GM12878 (cell line): ENCODE data around the gene SNX12. TPM values are rescaled to one million over a fixed set of nuclear protein-coding genes. Genes with fewer than 3 reads are reported as not detected.

Experiments
- ATAC-seq: fragments of 200-7000 bp; cut with Tn5 transposase; 3 replicates; pipeline ENCODE4 v1.9.1; 2020; ENCODE audit warnings: mild to moderate bottlenecking, moderate library complexity
- BruUV-seq: library from RNA; stranded (reverse); fragments of 400-500 nt; replicated peaks from 2 replicates; lab custom pipeline; 2021; lab: Mats Ljungman, UMichigan
- CTCF ChIA-PET: fragments of 300-600 bp; sonication (Branson Sonifier 250); formaldehyde crosslinking; extraction: SDS; loops from one replicate; lab custom pipeline; 2021; ENCODE audit warnings: inconsistent platforms; lab: Yijun Ruan, JAX
- POLR2A ChIA-PET: fragments of 350-600 bp; formaldehyde crosslinking; extraction: SDS; loops from one replicate; lab custom pipeline; 2021; ENCODE audit warnings: inconsistent platforms; lab: Charles Lee
- RAD21 ChIA-PET: fragments of 300-600 bp; sonication (Branson Sonifier 250); formaldehyde crosslinking; loops from one replicate; lab custom pipeline; 2023; ENCODE audit warnings: antibody characterized with exemption; ENCODE audit not compliant: unreplicated experiment; lab: Charles Lee
- SMC1A ChIA-PET: fragments of 300-600 bp; sonication (Branson Sonifier 250); formaldehyde crosslinking; loops from one replicate; lab custom pipeline; 2023; ENCODE audit not compliant: unreplicated experiment, uncharacterized antibody; lab: Charles Lee
- DNase-seq: peaks from one replicate; pipeline ENCODE4 v3.0.0-alpha.2; 2011; ENCODE audit warnings: low read depth, low spot score
- FAIRE-seq: peaks from 3 replicates; lab custom pipeline; 2011; peaks lifted over from hg19 to GRCh38; lab: Jason Lieb, UNC
- H2AFZ ChIP-seq: 2 replicates; pipeline ENCODE4 v1.6.0; 2011; ENCODE audit warnings: low read depth, low read length, control low read depth; ENCODE audit not compliant: control insufficient read depth
- H3K27ac ChIP-seq: 2 replicates; pipeline ENCODE4 v1.5.1; 2011; ENCODE audit warnings: control low read depth; ENCODE audit not compliant: control insufficient read depth, insufficient read depth
- H3K27me3 ChIP-seq, 2 experiments: replicated peaks in 1 of 2; 2 replicates each; pipeline versions ENCODE4 v1.6.0 to v1.6.1; 2011; ENCODE audit warnings: low read length in 1 of 2; ENCODE audit not compliant: control insufficient read depth in 2 of 2, insufficient read depth in 2 of 2
- H3K36me3 ChIP-seq, 2 experiments: 2 replicates each; pipeline ENCODE4 v1.5.1; 2011; ENCODE audit warnings: low read length in 1 of 2; ENCODE audit not compliant: control insufficient read depth in 2 of 2, insufficient read depth in 2 of 2
- H3K4me1 ChIP-seq: 2 replicates; pipeline ENCODE4 v1.6.1; 2011; ENCODE audit warnings: mild to moderate bottlenecking, low read length, moderate library complexity, mixed read lengths; ENCODE audit not compliant: control insufficient read depth, insufficient read depth
- H3K4me2 ChIP-seq: 2 replicates; pipeline ENCODE4 v1.6.0; 2011; ENCODE audit warnings: control low read depth; ENCODE audit not compliant: control insufficient read depth, insufficient read depth
- H3K4me3 ChIP-seq: fragments of 200-600 bp; sonication (generic); 2 replicates; pipeline ENCODE4 v1.5.1; 2016
- H3K79me2 ChIP-seq: 2 replicates; pipeline ENCODE4 v1.6.0; 2011; ENCODE audit warnings: low read length; ENCODE audit not compliant: control insufficient read depth, insufficient read depth
- H3K9ac ChIP-seq: 2 replicates; pipeline ENCODE4 v1.8.0; 2011; ENCODE audit warnings: low read length, control low read depth, mixed read lengths; ENCODE audit not compliant: control insufficient read depth, insufficient read depth
- H3K9me3 ChIP-seq: replicated peaks from 3 replicates; pipeline ENCODE4 v1.5.1; 2011; ENCODE audit warnings: mild to moderate bottlenecking, low read length; ENCODE audit not compliant: control insufficient read depth, insufficient read depth
- H4K20me1 ChIP-seq: 2 replicates; pipeline ENCODE4 v1.6.0; 2011; ENCODE audit not compliant: control insufficient read depth, insufficient read depth
- CBX5 ChIP-seq: sonication (generic); IDR thresholded peaks from 2 replicates; pipeline ENCODE4 v1.6.1; 2016; ENCODE audit warnings: low read depth, moderate library complexity, mild to moderate bottlenecking, inconsistent platforms
- CHD1 ChIP-seq: IDR thresholded peaks from 2 replicates; pipeline ENCODE4 v1.6.1; 2012; ENCODE audit warnings: low read depth, low read length, improper control_type of control experiment
- ETV6 ChIP-seq, 2 experiments: fragments of 450-650 bp in 1 of 2; IDR thresholded peaks in 1 of 2; conservative IDR thresholded peaks in 1 of 2; 2 replicates each; pipeline ENCODE4 v1.6.1; 2014; ENCODE audit warnings: antibody characterized with exemption in 1 of 2, borderline replicate concordance in 1 of 2, low read depth in 1 of 2, mild to moderate bottlenecking in 1 of 2, moderate library complexity in 1 of 2
- HDAC6 ChIP-seq: fragments of 200-600 bp; sonication (generic); IDR thresholded peaks from one replicate; pipeline ENCODE4 v1.8.0; 2017; ENCODE audit warnings: antibody characterized with exemption; ENCODE audit not compliant: unreplicated experiment
- MXI1 ChIP-seq: fragments of 150-350 bp; IDR thresholded peaks from 2 replicates; pipeline ENCODE4 v1.6.1; 2011; ENCODE audit warnings: low read depth, mild to moderate bottlenecking, inconsistent platforms, low read length, improper control_type of control experiment
- NFYB ChIP-seq: IDR thresholded peaks from 2 replicates; pipeline ENCODE4 v1.6.1; 2011; ENCODE audit warnings: low read depth, mild to moderate bottlenecking, low read length, improper control_type of control experiment, moderate library complexity; ENCODE audit not compliant: insufficient read depth
- NR2F1 ChIP-seq: fragments of 450-650 bp; conservative IDR thresholded peaks from 2 replicates; pipeline ENCODE4 v1.6.1; 2017; ENCODE audit warnings: mild to moderate bottlenecking
- PAX5 ChIP-seq: IDR thresholded peaks from 2 replicates; pipeline ENCODE4 v1.6.1; 2011; ENCODE audit warnings: low read depth, low read length, borderline replicate concordance
- PML ChIP-seq: IDR thresholded peaks from 2 replicates; pipeline ENCODE4 v1.6.1; 2012; ENCODE audit warnings: low read length, inconsistent platforms
- RBBP5 ChIP-seq: fragments of 200-600 bp; sonication (generic); conservative IDR thresholded peaks from 2 replicates; pipeline ENCODE4 v1.6.1; 2016
- SMAD1 ChIP-seq: fragments of 450-650 bp; IDR thresholded peaks from 2 replicates; pipeline ENCODE4 v1.6.1; 2018; ENCODE audit warnings: mild to moderate bottlenecking, low read depth; ENCODE audit not compliant: partially characterized antibody
- SPI1 ChIP-seq: IDR thresholded peaks from 2 replicates; pipeline ENCODE4 v1.6.1; 2011; ENCODE audit warnings: low read depth, mild to moderate bottlenecking, low read length, moderate library complexity, borderline replicate concordance; ENCODE audit not compliant: insufficient read depth
- TCF3 ChIP-seq: IDR thresholded peaks from 2 replicates; pipeline ENCODE4 v1.6.1; 2012; ENCODE audit warnings: low read depth, mild to moderate bottlenecking, low read length, borderline replicate concordance; ENCODE audit not compliant: insufficient read depth
- ZZZ3 ChIP-seq: IDR thresholded peaks from 2 replicates; pipeline ENCODE4 v1.6.1; 2011; ENCODE audit warnings: low read depth; ENCODE audit not compliant: control insufficient read depth, insufficient read length
- WGBS: methylation state at CpG from one replicate; pipeline ENCODE4 v1.1.6; 2016; ENCODE audit warnings: low lambda C conversion rate; ENCODE audit not compliant: insufficient replicate concordance, insufficient coverage; ENCODE audit errors: missing lambda C conversion rate; 5-methylcytosine and 5-hydroxymethylcytosine counted together
- in situ Hi-C: fragments of 300-500 bp; cut with MboI; formaldehyde crosslinking; loops from 9 replicates; pipeline ENCODE4 v1.14.3; 2018; ENCODE audit warnings: mixed read lengths
- intact Hi-C: fragments of 100-400 bp; cut with micrococcal nuclease; formaldehyde crosslinking; loops from one replicate; pipeline ENCODE4 v1.14.2; 2022; ENCODE audit not compliant: unreplicated experiment
- polyA plus RNA-seq, 11 experiments: library from polyadenylated mRNA; depleted of rRNA in 4 of 11; unstranded in 6 of 11; stranded (reverse) in 5 of 11; fragments of >200 nt; fragmentation: Nextera tagmentation in 4 of 11; fragmentation: Illumina TruSeq in 1 of 11; extraction: Ambion mirVana in 4 of 11; extraction: Trizol in 1 of 11; gene quantifications; 1 replicate in 1 of 11; 2 replicates in 10 of 11; pipeline versions ENCODE4 v1.2.1 to v1.2.3, GENCODE V29; 2011 to 2016; ENCODE audit warnings: inconsistent platforms in 2 of 11, missing spikeins in 2 of 11, low read depth in 1 of 11
- total RNA-seq, 4 experiments: library from RNA; depleted of rRNA in 3 of 4; stranded (reverse); fragments of >200 nt in 3 of 4; fragmentation: Illumina TruSeq in 1 of 4; extraction: Trizol in 1 of 4; gene quantifications; 2 replicates each; pipeline versions ENCODE4 v1.2.1 to v1.2.3, GENCODE V29; 2013 to 2021
- TF ChIP-seq, protein P1 (sequence below): fragments of 450-650 bp; formaldehyde crosslinking; IDR thresholded peaks from 2 replicates; pipeline ENCODE4 v1.4.0; 2020; ENCODE audit warnings: mild to moderate bottlenecking, moderate library complexity
- TF ChIP-seq, protein P2 (sequence below): IDR thresholded peaks from 2 replicates; pipeline ENCODE4 v1.6.1; 2012; ENCODE audit warnings: low read depth, low read length, improper control_type of control experiment
- TF ChIP-seq, protein P3 (sequence below): fragments of 450-650 bp; IDR thresholded peaks from 2 replicates; pipeline ENCODE4 v1.6.1; 2017; ENCODE audit warnings: mild to moderate bottlenecking, moderate library complexity

Gene SNX12
- total and polyA plus RNA-seq, 10 of the 15 experiments (the other 5 are each of a cell fraction or from before 2014, with no cell fraction given), result 4.4 to 50.4 (median 34.2) TPM

DNA sequence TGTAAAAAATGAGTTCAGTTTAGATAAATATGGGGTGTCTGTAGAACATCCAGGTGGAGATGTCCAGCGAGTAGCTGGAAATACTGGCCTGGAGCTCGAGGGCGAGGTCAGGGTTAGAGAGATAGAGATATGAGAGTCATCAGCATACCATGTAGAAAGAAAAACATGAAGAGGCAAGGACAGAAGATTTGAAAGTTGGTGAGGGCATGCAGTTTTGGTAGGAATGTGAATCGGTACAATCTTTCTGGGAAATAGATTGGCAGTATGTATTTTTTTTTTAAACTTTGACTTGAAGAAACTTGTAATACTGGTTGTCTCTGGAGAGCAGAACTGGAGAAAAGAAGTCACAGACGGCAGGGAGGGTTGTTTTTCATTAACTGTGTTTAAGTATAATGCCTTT lies 2.4 kb upstream of the SNX12 start:
- FAIRE-seq (no peak), DNase-seq (no peak), ATAC-seq (no peak)
- no peaks in the 10 kb centered on the region for H3K27me3 ChIP-seq
- TF ChIP-seq SMAD1 (no peak), ETV6 (conservative IDR thresholded peaks at IDR 0.05 in 1 of 2, IDR thresholded peaks at IDR 0.05 in 1 of 2; ENCODE audit: borderline replicate concordance in 1 of 2, low read depth in 1 of 2) (no peak), MXI1 (no peak), PML (no peak), PAX5 (no peak), CHD1 (no peak), RBBP5 (no peak), ZZZ3 (no peak), CBX5 (no peak), NR2F1 (no peak), SPI1 (no peak), NFYB (no peak), HDAC6 (no peak), TCF3 (no peak)
- TF ChIP-seq, protein P1, sequence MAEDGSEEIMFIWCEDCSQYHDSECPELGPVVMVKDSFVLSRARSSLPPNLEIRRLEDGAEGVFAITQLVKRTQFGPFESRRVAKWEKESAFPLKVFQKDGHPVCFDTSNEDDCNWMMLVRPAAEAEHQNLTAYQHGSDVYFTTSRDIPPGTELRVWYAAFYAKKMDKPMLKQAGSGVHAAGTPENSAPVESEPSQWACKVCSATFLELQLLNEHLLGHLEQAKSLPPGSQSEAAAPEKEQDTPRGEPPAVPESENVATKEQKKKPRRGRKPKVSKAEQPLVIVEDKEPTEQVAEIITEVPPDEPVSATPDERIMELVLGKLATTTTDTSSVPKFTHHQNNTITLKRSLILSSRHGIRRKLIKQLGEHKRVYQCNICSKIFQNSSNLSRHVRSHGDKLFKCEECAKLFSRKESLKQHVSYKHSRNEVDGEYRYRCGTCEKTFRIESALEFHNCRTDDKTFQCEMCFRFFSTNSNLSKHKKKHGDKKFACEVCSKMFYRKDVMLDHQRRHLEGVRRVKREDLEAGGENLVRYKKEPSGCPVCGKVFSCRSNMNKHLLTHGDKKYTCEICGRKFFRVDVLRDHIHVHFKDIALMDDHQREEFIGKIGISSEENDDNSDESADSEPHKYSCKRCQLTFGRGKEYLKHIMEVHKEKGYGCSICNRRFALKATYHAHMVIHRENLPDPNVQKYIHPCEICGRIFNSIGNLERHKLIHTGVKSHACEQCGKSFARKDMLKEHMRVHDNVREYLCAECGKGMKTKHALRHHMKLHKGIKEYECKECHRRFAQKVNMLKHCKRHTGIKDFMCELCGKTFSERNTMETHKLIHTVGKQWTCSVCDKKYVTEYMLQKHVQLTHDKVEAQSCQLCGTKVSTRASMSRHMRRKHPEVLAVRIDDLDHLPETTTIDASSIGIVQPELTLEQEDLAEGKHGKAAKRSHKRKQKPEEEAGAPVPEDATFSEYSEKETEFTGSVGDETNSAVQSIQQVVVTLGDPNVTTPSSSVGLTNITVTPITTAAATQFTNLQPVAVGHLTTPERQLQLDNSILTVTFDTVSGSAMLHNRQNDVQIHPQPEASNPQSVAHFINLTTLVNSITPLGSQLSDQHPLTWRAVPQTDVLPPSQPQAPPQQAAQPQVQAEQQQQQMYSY (CRISPR knock-in tag), result no peak
- TF ChIP-seq, protein P2, sequence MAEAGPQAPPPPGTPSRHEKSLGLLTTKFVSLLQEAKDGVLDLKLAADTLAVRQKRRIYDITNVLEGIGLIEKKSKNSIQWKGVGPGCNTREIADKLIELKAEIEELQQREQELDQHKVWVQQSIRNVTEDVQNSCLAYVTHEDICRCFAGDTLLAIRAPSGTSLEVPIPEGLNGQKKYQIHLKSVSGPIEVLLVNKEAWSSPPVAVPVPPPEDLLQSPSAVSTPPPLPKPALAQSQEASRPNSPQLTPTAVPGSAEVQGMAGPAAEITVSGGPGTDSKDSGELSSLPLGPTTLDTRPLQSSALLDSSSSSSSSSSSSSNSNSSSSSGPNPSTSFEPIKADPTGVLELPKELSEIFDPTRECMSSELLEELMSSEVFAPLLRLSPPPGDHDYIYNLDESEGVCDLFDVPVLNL, result no peak
- TF ChIP-seq, protein P3, sequence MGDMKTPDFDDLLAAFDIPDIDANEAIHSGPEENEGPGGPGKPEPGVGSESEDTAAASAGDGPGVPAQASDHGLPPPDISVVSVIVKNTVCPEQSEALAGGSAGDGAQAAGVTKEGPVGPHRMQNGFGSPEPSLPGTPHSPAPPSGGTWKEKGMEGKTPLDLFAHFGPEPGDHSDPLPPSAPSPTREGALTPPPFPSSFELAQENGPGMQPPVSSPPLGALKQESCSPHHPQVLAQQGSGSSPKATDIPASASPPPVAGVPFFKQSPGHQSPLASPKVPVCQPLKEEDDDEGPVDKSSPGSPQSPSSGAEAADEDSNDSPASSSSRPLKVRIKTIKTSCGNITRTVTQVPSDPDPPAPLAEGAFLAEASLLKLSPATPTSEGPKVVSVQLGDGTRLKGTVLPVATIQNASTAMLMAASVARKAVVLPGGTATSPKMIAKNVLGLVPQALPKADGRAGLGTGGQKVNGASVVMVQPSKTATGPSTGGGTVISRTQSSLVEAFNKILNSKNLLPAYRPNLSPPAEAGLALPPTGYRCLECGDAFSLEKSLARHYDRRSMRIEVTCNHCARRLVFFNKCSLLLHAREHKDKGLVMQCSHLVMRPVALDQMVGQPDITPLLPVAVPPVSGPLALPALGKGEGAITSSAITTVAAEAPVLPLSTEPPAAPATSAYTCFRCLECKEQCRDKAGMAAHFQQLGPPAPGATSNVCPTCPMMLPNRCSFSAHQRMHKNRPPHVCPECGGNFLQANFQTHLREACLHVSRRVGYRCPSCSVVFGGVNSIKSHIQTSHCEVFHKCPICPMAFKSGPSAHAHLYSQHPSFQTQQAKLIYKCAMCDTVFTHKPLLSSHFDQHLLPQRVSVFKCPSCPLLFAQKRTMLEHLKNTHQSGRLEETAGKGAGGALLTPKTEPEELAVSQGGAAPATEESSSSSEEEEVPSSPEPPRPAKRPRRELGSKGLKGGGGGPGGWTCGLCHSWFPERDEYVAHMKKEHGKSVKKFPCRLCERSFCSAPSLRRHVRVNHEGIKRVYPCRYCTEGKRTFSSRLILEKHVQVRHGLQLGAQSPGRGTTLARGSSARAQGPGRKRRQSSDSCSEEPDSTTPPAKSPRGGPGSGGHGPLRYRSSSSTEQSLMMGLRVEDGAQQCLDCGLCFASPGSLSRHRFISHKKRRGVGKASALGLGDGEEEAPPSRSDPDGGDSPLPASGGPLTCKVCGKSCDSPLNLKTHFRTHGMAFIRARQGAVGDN, result no peak
- H3K4me3 ChIP-seq, result no peak overlapping the region
- intact Hi-C loops (no loop called here), in situ Hi-C loops (no loop called here)
- no peaks in the 10 kb centered on the region for H3K36me3 ChIP-seq
- no TSS peak for BruUV-seq
- RAD21 ChIA-PET, result interaction anchor here (0.6 kb wide), 1 partner anchor 33 kb away, joined by 3 read pairs; no protein-coding TSS in a partner anchor
- WGBS, result 55% methylated on average over 5 of the region's 5 CpGs
- no peaks in the 10 kb centered on the region for H4K20me1 ChIP-seq
- CTCF ChIA-PET, result interaction anchor here (0.7 kb wide), 1 partner anchor 35 kb away, joined by 5 read pairs; no protein-coding TSS in a partner anchor
- H3K9ac ChIP-seq, result no peak overlapping the region
- H3K9me3 ChIP-seq, result no peaks in the 10 kb centered on the region
- POLR2A ChIA-PET, result no interaction called here
- no peak overlapping the region for H2AFZ ChIP-seq
- no peak overlapping the region for H3K27ac ChIP-seq
- H3K4me1 ChIP-seq, result no peaks in the 10 kb centered on the region
- peaks cover 14% of the 10 kb centered on the region for H3K79me2 ChIP-seq
- SMC1A ChIA-PET, result no interaction called here
- H3K4me2 ChIP-seq, result no peak overlapping the region
